NB4 (cell line): ENCODE results near the gene STEAP3.

Source experiments
- MYC ChIP-seq: IDR thresholded peaks from 2 replicates; pipeline ENCODE4 v1.6.1; 2011; ENCODE audit warnings: low read depth, low read length
- POLR2A ChIP-seq: IDR thresholded peaks from 2 replicates; pipeline ENCODE4 v1.6.1; 2011; ENCODE audit warnings: mild to moderate bottlenecking; ENCODE audit not compliant: insufficient read length; ENCODE audit errors: extremely low read depth
- TF ChIP-seq, protein P1 (sequence below): IDR thresholded peaks from one replicate; pipeline ENCODE4 v1.5.1; 2012; ENCODE audit warnings: low read depth, low read length
- TF ChIP-seq, protein P2 (sequence below): IDR thresholded peaks from 2 replicates; pipeline ENCODE4 v1.6.1; 2011; ENCODE audit warnings: low read depth, low read length

DNA sequence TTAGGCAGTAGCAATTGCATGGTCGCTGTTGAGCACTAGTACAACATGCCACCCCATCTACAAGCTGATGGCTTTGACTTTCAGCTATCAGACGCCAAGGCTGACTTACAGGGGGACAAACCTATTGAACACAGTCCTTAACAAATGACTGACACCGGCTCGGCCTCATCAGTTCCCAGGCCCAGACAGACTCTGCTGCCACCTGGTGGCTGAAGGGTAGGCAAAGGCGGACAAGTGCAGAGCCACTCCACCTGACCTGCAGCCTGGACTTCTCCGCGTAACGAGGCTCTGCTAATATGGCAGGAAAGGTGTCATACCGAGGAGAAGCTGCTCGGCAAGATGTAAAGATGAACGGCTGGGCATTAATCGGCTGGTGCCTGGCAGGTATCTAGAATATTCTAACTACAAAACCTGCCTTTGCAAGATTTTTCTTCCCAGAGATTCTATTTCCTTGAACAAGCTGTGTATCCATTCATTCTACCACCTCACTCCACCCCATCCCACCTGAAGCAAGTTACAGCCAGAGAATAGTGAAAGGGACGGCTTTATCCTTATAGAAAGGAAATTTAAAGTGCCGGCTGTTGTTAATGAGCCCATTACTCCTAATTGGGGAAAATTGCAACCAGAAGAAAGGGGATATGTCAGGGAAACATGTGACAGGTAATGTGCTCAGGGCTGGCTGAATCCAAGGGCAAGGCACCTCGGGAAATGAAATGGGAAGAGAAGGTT is 67.4 kb downstream of the STEAP3 start:
- TF ChIP-seq, protein P1, sequence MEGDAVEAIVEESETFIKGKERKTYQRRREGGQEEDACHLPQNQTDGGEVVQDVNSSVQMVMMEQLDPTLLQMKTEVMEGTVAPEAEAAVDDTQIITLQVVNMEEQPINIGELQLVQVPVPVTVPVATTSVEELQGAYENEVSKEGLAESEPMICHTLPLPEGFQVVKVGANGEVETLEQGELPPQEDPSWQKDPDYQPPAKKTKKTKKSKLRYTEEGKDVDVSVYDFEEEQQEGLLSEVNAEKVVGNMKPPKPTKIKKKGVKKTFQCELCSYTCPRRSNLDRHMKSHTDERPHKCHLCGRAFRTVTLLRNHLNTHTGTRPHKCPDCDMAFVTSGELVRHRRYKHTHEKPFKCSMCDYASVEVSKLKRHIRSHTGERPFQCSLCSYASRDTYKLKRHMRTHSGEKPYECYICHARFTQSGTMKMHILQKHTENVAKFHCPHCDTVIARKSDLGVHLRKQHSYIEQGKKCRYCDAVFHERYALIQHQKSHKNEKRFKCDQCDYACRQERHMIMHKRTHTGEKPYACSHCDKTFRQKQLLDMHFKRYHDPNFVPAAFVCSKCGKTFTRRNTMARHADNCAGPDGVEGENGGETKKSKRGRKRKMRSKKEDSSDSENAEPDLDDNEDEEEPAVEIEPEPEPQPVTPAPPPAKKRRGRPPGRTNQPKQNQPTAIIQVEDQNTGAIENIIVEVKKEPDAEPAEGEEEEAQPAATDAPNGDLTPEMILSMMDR = peak; percentile 84
- TF ChIP-seq, protein P2, sequence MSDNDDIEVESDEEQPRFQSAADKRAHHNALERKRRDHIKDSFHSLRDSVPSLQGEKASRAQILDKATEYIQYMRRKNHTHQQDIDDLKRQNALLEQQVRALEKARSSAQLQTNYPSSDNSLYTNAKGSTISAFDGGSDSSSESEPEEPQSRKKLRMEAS = no peak
- TF ChIP-seq POLR2A (no peak), MYC (no peak)
